ENCODE measurements around the gene WHRN. TPM values are rescaled to one million over a fixed set of nuclear protein-coding genes. Genes with fewer than 3 reads are reported as not detected.

WHRN gene
- polyA plus RNA-seq, 1 donor from 2014 or later: 2.5 TPM

DNA sequence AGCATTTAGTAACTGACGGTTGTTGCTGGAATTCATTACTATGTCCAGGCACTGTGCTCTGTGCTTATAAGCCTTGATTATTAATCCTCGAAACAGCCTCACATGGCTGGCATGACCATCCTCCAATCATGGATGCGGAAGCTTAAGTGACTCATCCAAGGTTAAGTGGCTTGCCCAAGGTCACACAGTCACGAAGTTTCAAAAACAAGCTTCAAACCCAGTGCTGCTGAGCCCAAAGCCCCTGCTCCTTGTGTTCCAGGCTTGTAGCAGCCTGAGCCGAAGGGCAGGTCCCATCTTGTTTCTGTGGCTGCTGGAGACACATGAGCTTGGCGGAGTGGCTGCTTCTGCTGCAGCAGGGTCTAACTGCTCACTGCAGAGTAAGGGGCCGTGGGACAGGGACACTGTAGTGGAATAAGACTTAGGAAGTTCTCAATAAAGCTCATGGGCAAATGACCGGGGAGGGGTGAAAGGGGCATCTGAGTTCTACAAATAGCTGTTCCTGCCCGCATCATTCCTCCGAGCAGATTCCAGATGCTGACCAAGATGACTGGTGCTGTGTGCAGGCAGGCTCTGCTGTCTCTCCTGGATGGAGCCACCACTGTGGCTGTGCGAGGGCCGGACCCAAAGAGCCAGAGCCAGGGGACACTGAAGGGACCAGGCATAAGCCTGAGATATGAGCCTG lies 32.4 kb downstream of the WHRN start:
- no peak overlapping the region for H3K9ac ChIP-seq (ENCODE audit: low read length)
- H3F3A ChIP-seq (ENCODE audit: insufficient read depth, low read length, poor library complexity, severe bottlenecking): no peaks in the 10 kb centered on the region
- H3K4me3 ChIP-seq (ENCODE audit: low read length): no peak overlapping the region
- H3K36me3 ChIP-seq (ENCODE audit: insufficient read depth, low read length): no peaks in the 10 kb centered on the region
- H4K20me1 ChIP-seq (ENCODE audit: insufficient read depth): no peaks in the 10 kb centered on the region
- no peaks in the 10 kb centered on the region for H3K9me2 ChIP-seq (ENCODE audit: insufficient read depth, low read length)
- H3K79me2 ChIP-seq (replicated peaks; ENCODE audit: insufficient read depth, low read length): no peaks in the 10 kb centered on the region
- H3K27ac ChIP-seq (ENCODE audit: low read length): no peak overlapping the region
- H3K27me3 ChIP-seq (ENCODE audit: insufficient read depth, low read depth, low read length): no peaks in the 10 kb centered on the region
- H2AFZ ChIP-seq (ENCODE audit: low read depth, low read length): no peak overlapping the region
- no peak for TF ChIP-seq TAF1 (IDR thresholded peaks at IDR 0.05; ENCODE audit: low read depth)
- no peak for TF ChIP-seq MXI1 (conservative IDR thresholded peaks at IDR 0.05; ENCODE audit: poor library complexity, severe bottlenecking)
- no peak for TF ChIP-seq POLR2AphosphoS5 (IDR thresholded peaks at IDR 0.05)
- no peak for TF ChIP-seq EP300 (conservative IDR thresholded peaks at IDR 0.05; ENCODE audit: poor library complexity, severe bottlenecking)
- TF ChIP-seq REST (IDR thresholded peaks at IDR 0.05; ENCODE audit: borderline replicate concordance): no peak
- TF ChIP-seq CTCF (IDR thresholded peaks at IDR 0.05; ENCODE audit: poor library complexity, severe bottlenecking): no peak
- no peak for TF ChIP-seq EZH2 (IDR thresholded peaks at IDR 0.05; ENCODE audit: borderline replicate concordance, insufficient read depth, low read length, poor library complexity, severe bottlenecking)
- TF ChIP-seq SMC3 (conservative IDR thresholded peaks at IDR 0.05; ENCODE audit: poor library complexity): no peak
- TF ChIP-seq RAD21 (conservative IDR thresholded peaks at IDR 0.05): no peak
- no peak overlapping the region for H3K4me2 ChIP-seq (ENCODE audit: low read length)
- H3K9me3 ChIP-seq (ENCODE audit: low read length): no peaks in the 10 kb centered on the region

DNA sequence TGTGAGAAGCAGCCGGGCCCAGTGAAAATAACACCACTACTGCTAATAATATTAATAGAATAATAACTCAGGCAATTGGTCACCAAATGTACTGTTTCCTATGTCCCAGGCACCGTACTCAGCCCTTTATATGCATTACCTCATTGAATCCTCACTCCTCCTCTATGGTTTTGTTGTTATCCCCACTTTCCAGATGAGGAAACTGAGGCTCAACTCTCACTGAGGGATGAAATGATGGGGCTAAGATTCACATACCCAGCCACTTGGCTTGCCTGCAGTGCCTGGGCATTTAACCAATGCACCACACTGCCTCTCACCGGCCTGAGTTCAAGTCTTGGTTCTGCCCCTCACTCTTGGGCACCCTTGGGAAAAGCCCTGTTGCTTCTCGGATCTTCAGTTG lies 34.1 kb downstream of the WHRN start:
- Histone ChIP-seq H3K27ac (ENCODE audit: low read length) (no peak overlapping the region), H3F3A (ENCODE audit: insufficient read depth, low read length, poor library complexity, severe bottlenecking) (no peaks in the 10 kb centered on the region), H3K36me3 (ENCODE audit: insufficient read depth, low read length) (no peaks in the 10 kb centered on the region), H3K79me2 (replicated peaks; ENCODE audit: insufficient read depth, low read length) (no peaks in the 10 kb centered on the region), H3K27me3 (ENCODE audit: insufficient read depth, low read depth, low read length) (no peaks in the 10 kb centered on the region), H3K9me2 (ENCODE audit: insufficient read depth, low read length) (no peaks in the 10 kb centered on the region), H4K20me1 (ENCODE audit: insufficient read depth) (no peaks in the 10 kb centered on the region), H3K4me3 (ENCODE audit: low read length) (no peak overlapping the region), H3K9me3 (ENCODE audit: low read length) (no peaks in the 10 kb centered on the region), H3K4me2 (ENCODE audit: low read length) (no peak overlapping the region), H3K9ac (ENCODE audit: low read length) (no peak overlapping the region), H2AFZ (ENCODE audit: low read depth, low read length) (no peak overlapping the region)
- TF ChIP-seq RAD21 (conservative IDR thresholded peaks at IDR 0.05) (no peak), MXI1 (conservative IDR thresholded peaks at IDR 0.05; ENCODE audit: poor library complexity, severe bottlenecking) (no peak), CTCF (IDR thresholded peaks at IDR 0.05; ENCODE audit: poor library complexity, severe bottlenecking) (no peak), REST (IDR thresholded peaks at IDR 0.05; ENCODE audit: borderline replicate concordance) (no peak), EZH2 (IDR thresholded peaks at IDR 0.05; ENCODE audit: borderline replicate concordance, insufficient read depth, low read length, poor library complexity, severe bottlenecking) (no peak), EP300 (conservative IDR thresholded peaks at IDR 0.05; ENCODE audit: poor library complexity, severe bottlenecking) (no peak), POLR2AphosphoS5 (IDR thresholded peaks at IDR 0.05) (no peak), TAF1 (IDR thresholded peaks at IDR 0.05; ENCODE audit: low read depth) (no peak)

All from neural cell (in vitro differentiated cells).